H9 (cell line): Measurements from ENCODE around the gene MRPL28. TPM values are rescaled to one million over a fixed set of nuclear protein-coding genes. Genes with fewer than 3 reads are reported as not detected.

Experiments used
- DNase-seq: peaks from one replicate; pipeline ENCODE4 v3.0.0-alpha.2; 2017
- H2AFZ ChIP-seq: one replicate; pipeline ENCODE4 v1.6.1; 2013; ENCODE audit warnings: mild to moderate bottlenecking, low read length, control low read depth, moderate library complexity
- H2AK5ac ChIP-seq: 2 replicates; pipeline ENCODE4 v1.6.1; 2013; ENCODE audit warnings: low read length, control low read depth, mixed read lengths; ENCODE audit not compliant: insufficient read length
- H2BK120ac ChIP-seq: one replicate; pipeline ENCODE4 v1.6.1; 2013; ENCODE audit warnings: low read depth, mild to moderate bottlenecking, low read length, control low read depth, inconsistent platforms; ENCODE audit not compliant: poor library complexity, severe bottlenecking
- H2BK12ac ChIP-seq: 2 replicates; pipeline ENCODE4 v1.6.1; 2013; ENCODE audit warnings: low read length, control low read depth, mixed read lengths, low read depth; ENCODE audit not compliant: insufficient read length
- H2BK15ac ChIP-seq: 2 replicates; pipeline ENCODE4 v1.6.1; 2013; ENCODE audit warnings: low read depth, low read length, control low read depth
- H2BK20ac ChIP-seq: one replicate; pipeline ENCODE4 v1.6.1; 2013; ENCODE audit warnings: low read depth, mild to moderate bottlenecking, low read length, control low read depth, inconsistent platforms; ENCODE audit not compliant: poor library complexity, severe bottlenecking
- H2BK5ac ChIP-seq: 2 replicates; pipeline ENCODE4 v1.6.1; 2013; ENCODE audit warnings: low read length, control low read depth, mixed read lengths; ENCODE audit not compliant: insufficient read length
- H3K14ac ChIP-seq: 2 replicates; pipeline ENCODE4 v1.6.1; 2013; ENCODE audit warnings: low read length, control low read depth; ENCODE audit not compliant: insufficient read depth
- H3K18ac ChIP-seq: 2 replicates; pipeline ENCODE4 v1.6.1; 2013; ENCODE audit warnings: low read depth, mild to moderate bottlenecking, mixed read lengths, low read length, control low read depth; ENCODE audit not compliant: insufficient read length
- H3K23ac ChIP-seq: 2 replicates; pipeline ENCODE4 v1.6.1; 2013; ENCODE audit warnings: low read length, control low read depth, mixed read lengths, low read depth; ENCODE audit not compliant: insufficient read length
- H3K23me2 ChIP-seq: 2 replicates; pipeline ENCODE4 v1.6.1; 2013; ENCODE audit warnings: low read depth, mild to moderate bottlenecking, mixed read lengths, low read length, control low read depth; ENCODE audit not compliant: insufficient read length, poor library complexity, severe bottlenecking
- H3K27ac ChIP-seq: 2 replicates; pipeline ENCODE4 v1.5.1; 2013; ENCODE audit warnings: low read length, control low read depth, mixed read lengths, low read depth; ENCODE audit not compliant: insufficient read length
- H3K27me3 ChIP-seq: 2 replicates; pipeline ENCODE4 v1.6.1; 2013; ENCODE audit warnings: low read length, control low read depth, inconsistent platforms; ENCODE audit not compliant: insufficient read depth
- H3K4ac ChIP-seq: 2 replicates; pipeline ENCODE4 v1.6.1; 2013; ENCODE audit warnings: low read depth, mild to moderate bottlenecking, control low read depth, inconsistent platforms, low read length, moderate library complexity
- H3K4me1 ChIP-seq: 2 replicates; pipeline ENCODE4 v1.6.1; 2013; ENCODE audit warnings: low read length, control low read depth, inconsistent platforms; ENCODE audit not compliant: insufficient read depth
- H3K4me2 ChIP-seq: 2 replicates; pipeline ENCODE4 v1.6.1; 2013; ENCODE audit warnings: low read length, control low read depth, mixed read lengths; ENCODE audit not compliant: insufficient read length, insufficient read depth
- H3K56ac ChIP-seq: 2 replicates; pipeline ENCODE4 v1.6.1; 2013; ENCODE audit warnings: low read depth, mild to moderate bottlenecking, mixed read lengths, low read length, control low read depth; ENCODE audit not compliant: insufficient read length
- H3K79me1 ChIP-seq: 2 replicates; pipeline ENCODE4 v1.6.1; 2013; ENCODE audit warnings: low read depth, mild to moderate bottlenecking, moderate library complexity, low read length, control low read depth, inconsistent platforms; ENCODE audit not compliant: insufficient read depth, poor library complexity, severe bottlenecking
- H3K79me2 ChIP-seq: 2 replicates; pipeline ENCODE4 v1.6.1; 2013; ENCODE audit warnings: low read length, control low read depth, inconsistent platforms; ENCODE audit not compliant: insufficient read depth
- H3K9ac ChIP-seq: 2 replicates; pipeline ENCODE4 v1.6.1; 2013; ENCODE audit warnings: low read length, control low read depth, mixed read lengths; ENCODE audit not compliant: insufficient read length; ENCODE audit errors: extremely low read depth
- H3K9me3 ChIP-seq: one replicate; pipeline ENCODE4 v1.6.1; 2013; ENCODE audit warnings: low read depth, low read length, inconsistent platforms; ENCODE audit not compliant: control insufficient read depth
- H3T11ph ChIP-seq: one replicate; pipeline ENCODE4 v1.6.1; 2013; ENCODE audit warnings: mild to moderate bottlenecking, low read length, control low read depth, inconsistent platforms
- H4K20me1 ChIP-seq: one replicate; pipeline ENCODE4 v1.6.1; 2013; ENCODE audit not compliant: control insufficient read depth, insufficient read length, insufficient read depth
- H4K5ac ChIP-seq: 2 replicates; pipeline ENCODE4 v1.6.1; 2013; ENCODE audit warnings: low read depth, mild to moderate bottlenecking, mixed read lengths, low read length, control low read depth; ENCODE audit not compliant: insufficient read length
- H4K8ac ChIP-seq: replicated peaks from 2 replicates; pipeline ENCODE4 v1.6.1; 2013; ENCODE audit warnings: low read length, control low read depth, mixed read lengths, low read depth; ENCODE audit not compliant: insufficient read length
- H4K91ac ChIP-seq: 2 replicates; pipeline ENCODE4 v1.6.1; 2013; ENCODE audit warnings: low read depth, mild to moderate bottlenecking, moderate library complexity, mixed read lengths, low read length, control low read depth; ENCODE audit not compliant: insufficient read length
- H3K27ac Mint-ChIP-seq, 3 experiments: 2 replicates in 2 of 3; 3 replicates in 1 of 3; pipeline ENCODE4 v1.8.0; 2020 to 2021; ENCODE audit warnings: mixed read lengths in 3 of 3, mild to moderate bottlenecking in 1 of 3, moderate library complexity in 1 of 3
- H3K27me3 Mint-ChIP-seq: 2 replicates; pipeline ENCODE4 v1.8.0; 2021; ENCODE audit warnings: low read depth, mild to moderate bottlenecking, moderate library complexity, mixed read lengths
- H3K36me3 Mint-ChIP-seq, 3 experiments: 2 replicates in 2 of 3; 3 replicates in 1 of 3; pipeline ENCODE4 v1.8.0; 2020 to 2021; ENCODE audit warnings: low read depth in 3 of 3, mixed read lengths in 3 of 3; ENCODE audit not compliant: insufficient read depth in 1 of 3
- H3K4me1 Mint-ChIP-seq, 2 experiments: 2 replicates each; pipeline ENCODE4 v1.8.0; 2020; ENCODE audit warnings: mixed read lengths in 2 of 2
- H3K4me3 Mint-ChIP-seq, 2 experiments: 2 replicates in 1 of 2; 3 replicates in 1 of 2; pipeline ENCODE4 v1.8.0; 2020 to 2021; ENCODE audit warnings: mild to moderate bottlenecking in 2 of 2, mixed read lengths in 2 of 2, moderate library complexity in 1 of 2
- H3K9me3 Mint-ChIP-seq, 2 experiments: 2 replicates in 1 of 2; 3 replicates in 1 of 2; pipeline ENCODE4 v1.8.0; 2020; ENCODE audit warnings: mild to moderate bottlenecking in 2 of 2, mixed read lengths in 2 of 2, moderate library complexity in 1 of 2
- WGBS: extraction: QIAGEN DNeasy Blood & Tissue Kit; methylation state at CpG from one replicate; pipeline ENCODE4 v1.1.7; 2013; ENCODE audit warnings: missing lambda C conversion rate, low lambda C conversion rate, mixed read lengths; ENCODE audit not compliant: insufficient read length; ENCODE audit errors: extremely low coverage; 5-methylcytosine and 5-hydroxymethylcytosine counted together
- total RNA-seq: library from RNA; stranded (reverse); gene quantifications from 2 replicates; pipeline ENCODE4 v1.2.1, GENCODE V29; 2021
- TF ChIP-seq, protein P1 (sequence below): fragments of 200-600 bp; sonication (generic); conservative IDR thresholded peaks from 3 replicates; pipeline ENCODE4 v1.8.0; 2021; ENCODE audit warnings: antibody characterized with exemption, mild to moderate bottlenecking

The MRPL28 gene
- total RNA-seq, 1 experiment from 2014 or later: 154 TPM

DNA sequence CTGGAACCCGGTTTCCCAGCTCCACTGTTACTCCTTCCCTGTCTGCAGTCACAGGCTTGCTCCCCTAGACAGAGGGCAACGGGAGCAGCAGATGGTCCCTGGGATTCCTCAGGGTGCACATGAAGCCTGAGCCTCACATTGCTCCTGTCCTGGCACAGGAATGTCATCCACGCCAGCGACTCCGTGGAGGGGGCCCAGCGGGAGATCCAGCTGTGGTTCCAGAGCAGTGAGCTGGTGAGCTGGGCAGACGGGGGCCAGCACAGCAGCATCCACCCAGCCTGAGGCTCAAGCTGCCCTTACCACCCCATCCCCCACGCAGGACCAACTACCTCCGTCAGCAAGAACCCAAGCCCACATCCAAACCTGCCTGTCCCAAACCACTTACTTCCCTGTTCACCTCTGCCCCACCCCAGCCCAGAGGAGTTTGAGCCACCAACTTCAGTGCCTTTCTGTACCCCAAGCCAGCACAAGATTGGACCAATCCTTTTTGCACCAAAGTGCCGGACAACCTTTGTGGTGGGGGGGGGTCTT is 29.8 kb upstream of the MRPL28 start:
- H2AFZ ChIP-seq: no peak overlapping the region
- peaks cover 2% of the 10 kb centered on the region; the same call in 1 of the 2 replicates for H3K4me1 ChIP-seq
- no peak overlapping the region for H4K5ac ChIP-seq
- H3K56ac ChIP-seq: no peak overlapping the region
- no peak overlapping the region for H3K4me2 ChIP-seq
- no peak overlapping the region for H4K8ac ChIP-seq
- Mint-ChIP-seq H3K9me3 (peaks cover 0 to 2% of the 10 kb centered on the region in 2 experiments; a peak in 2 of 5 replicates), H3K27me3 (no peaks in the 10 kb centered on the region), H3K4me1 (peaks cover 22 to 24% of the 10 kb centered on the region in 2 experiments), H3K36me3 (peaks cover 15 to 23% (median 22%) of the 10 kb centered on the region in 3 experiments), H3K27ac (peak overlapping the region in 1 of 3 experiments; percentile 62; a peak in 3 of 7 replicates), H3K4me3 (peak overlapping the region; percentile 73 to 74)
- peaks cover 2% of the 10 kb centered on the region for H4K20me1 ChIP-seq
- no peak overlapping the region for H3K23ac ChIP-seq
- TF ChIP-seq, protein P1, sequence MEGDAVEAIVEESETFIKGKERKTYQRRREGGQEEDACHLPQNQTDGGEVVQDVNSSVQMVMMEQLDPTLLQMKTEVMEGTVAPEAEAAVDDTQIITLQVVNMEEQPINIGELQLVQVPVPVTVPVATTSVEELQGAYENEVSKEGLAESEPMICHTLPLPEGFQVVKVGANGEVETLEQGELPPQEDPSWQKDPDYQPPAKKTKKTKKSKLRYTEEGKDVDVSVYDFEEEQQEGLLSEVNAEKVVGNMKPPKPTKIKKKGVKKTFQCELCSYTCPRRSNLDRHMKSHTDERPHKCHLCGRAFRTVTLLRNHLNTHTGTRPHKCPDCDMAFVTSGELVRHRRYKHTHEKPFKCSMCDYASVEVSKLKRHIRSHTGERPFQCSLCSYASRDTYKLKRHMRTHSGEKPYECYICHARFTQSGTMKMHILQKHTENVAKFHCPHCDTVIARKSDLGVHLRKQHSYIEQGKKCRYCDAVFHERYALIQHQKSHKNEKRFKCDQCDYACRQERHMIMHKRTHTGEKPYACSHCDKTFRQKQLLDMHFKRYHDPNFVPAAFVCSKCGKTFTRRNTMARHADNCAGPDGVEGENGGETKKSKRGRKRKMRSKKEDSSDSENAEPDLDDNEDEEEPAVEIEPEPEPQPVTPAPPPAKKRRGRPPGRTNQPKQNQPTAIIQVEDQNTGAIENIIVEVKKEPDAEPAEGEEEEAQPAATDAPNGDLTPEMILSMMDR: no peak
- H3K79me1 ChIP-seq: no peaks in the 10 kb centered on the region
- no peak overlapping the region for H2BK5ac ChIP-seq
- H3K27me3 ChIP-seq: no peaks in the 10 kb centered on the region
- H2BK120ac ChIP-seq: no peak overlapping the region
- H2BK20ac ChIP-seq: no peak overlapping the region
- no peak overlapping the region for H3K9ac ChIP-seq
- no peak overlapping the region for H3K18ac ChIP-seq
- no peak overlapping the region for H2BK15ac ChIP-seq
- H3K4ac ChIP-seq: no peak overlapping the region
- H3K79me2 ChIP-seq: no peaks in the 10 kb centered on the region
- no peak overlapping the region for H3T11ph ChIP-seq
- H2BK12ac ChIP-seq: no peak overlapping the region
- H3K23me2 ChIP-seq: no peaks in the 10 kb centered on the region
- H2AK5ac ChIP-seq: no peak overlapping the region
- H4K91ac ChIP-seq: no peak overlapping the region
- H3K27ac ChIP-seq: no peak overlapping the region
- WGBS: no CpG with 5 or more reads among the region's 10 CpGs
- no peak overlapping the region for H3K14ac ChIP-seq
- DNase-seq: no peak
- H3K9me3 ChIP-seq: no peaks in the 10 kb centered on the region
